Activated T-helper 2 cell treated with anti-CD3 and anti-CD28 coated beads, Interferon-gamma antibody, Interleukin-2, Interleukin-4, amounts not matched to agents 10 μg/mL and 5 μg/mL and 100 μg/mL, durations not matched to agents 14 hours and 24 hours and 36 hours (primary cell): ENCODE measurements around the gene KMT2D. TPM values are rescaled to one million over a fixed set of nuclear protein-coding genes. Genes with fewer than 3 reads are reported as not detected.

Experiments
- DNase-seq: peaks from one replicate; pipeline ENCODE4 v3.0.0; 2021; ENCODE audit warnings: low spot score
- H3K27ac Mint-ChIP-seq: one replicate; pipeline ENCODE4 v1.8.0; 2021; ENCODE audit warnings: mixed read lengths
- H3K27me3 Mint-ChIP-seq: one replicate; pipeline ENCODE4 v1.8.0; 2021; ENCODE audit warnings: low read depth, mixed read lengths
- H3K36me3 Mint-ChIP-seq: one replicate; pipeline ENCODE4 v1.8.0; 2021; ENCODE audit warnings: low read depth, mixed read lengths
- H3K4me1 Mint-ChIP-seq: one replicate; pipeline ENCODE4 v1.8.0; 2021; ENCODE audit warnings: low read depth, mixed read lengths
- H3K4me3 Mint-ChIP-seq: one replicate; pipeline ENCODE4 v1.8.0; 2021; ENCODE audit warnings: low read depth, mild to moderate bottlenecking, moderate library complexity, mixed read lengths
- H3K9me3 Mint-ChIP-seq: one replicate; pipeline ENCODE4 v1.8.0; 2021; ENCODE audit warnings: mixed read lengths
- intact Hi-C: fragments of 100-400 bp; cut with micrococcal nuclease; formaldehyde crosslinking; loops from one replicate; pipeline ENCODE4 v1.15.1; 2023
- total RNA-seq: library from RNA; stranded (reverse); gene quantifications from 2 replicates; pipeline ENCODE4 v1.2.3, GENCODE V29; 2022

Gene KMT2D
- total RNA-seq, 1 donor from 2014 or later, result 100 TPM

DNA sequence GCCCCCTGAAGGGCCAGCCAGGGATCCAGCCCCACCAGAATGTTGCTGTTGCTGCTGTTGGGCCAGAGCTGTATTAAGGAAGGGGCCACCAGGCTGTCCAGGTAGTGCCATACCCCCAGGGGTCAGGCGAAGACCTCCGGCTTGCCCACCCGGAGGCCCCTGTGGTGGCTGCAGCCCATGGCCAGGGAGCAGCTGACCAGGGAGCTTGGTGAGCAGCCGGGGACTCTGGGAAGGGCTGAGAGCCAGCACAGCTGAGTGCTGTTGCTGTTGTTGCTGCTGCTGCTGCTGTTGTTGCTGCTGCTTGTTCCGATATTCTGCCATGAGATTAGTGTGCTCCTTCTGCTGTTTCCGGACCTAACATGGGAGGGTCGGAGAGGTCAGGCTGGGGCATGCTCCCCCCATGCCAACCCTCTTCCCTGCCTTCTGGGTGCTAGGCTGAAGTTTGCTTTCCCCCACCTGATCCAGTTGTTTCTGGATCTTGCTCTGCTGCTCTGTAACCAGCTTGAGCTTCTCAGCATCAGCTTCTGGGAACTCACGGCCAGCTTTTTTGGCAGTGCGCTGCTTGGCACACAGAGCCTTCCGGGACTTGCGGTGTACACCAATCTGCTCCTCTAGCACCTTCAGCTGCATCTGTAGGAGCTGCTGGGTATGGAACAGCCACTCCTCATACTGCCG lies 26.8 kb downstream of the KMT2D start:
- H3K4me3 Mint-ChIP-seq, result no peak overlapping the region
- intact Hi-C loops, result no loop called here
- no peaks in the 10 kb centered on the region for H3K9me3 Mint-ChIP-seq
- no peaks in the 10 kb centered on the region for H3K27me3 Mint-ChIP-seq
- H3K36me3 Mint-ChIP-seq, result peaks cover 76% of the 10 kb centered on the region
- H3K4me1 Mint-ChIP-seq, result no peaks in the 10 kb centered on the region
- no peak overlapping the region for H3K27ac Mint-ChIP-seq
- DNase-seq, result no peak

DNA sequence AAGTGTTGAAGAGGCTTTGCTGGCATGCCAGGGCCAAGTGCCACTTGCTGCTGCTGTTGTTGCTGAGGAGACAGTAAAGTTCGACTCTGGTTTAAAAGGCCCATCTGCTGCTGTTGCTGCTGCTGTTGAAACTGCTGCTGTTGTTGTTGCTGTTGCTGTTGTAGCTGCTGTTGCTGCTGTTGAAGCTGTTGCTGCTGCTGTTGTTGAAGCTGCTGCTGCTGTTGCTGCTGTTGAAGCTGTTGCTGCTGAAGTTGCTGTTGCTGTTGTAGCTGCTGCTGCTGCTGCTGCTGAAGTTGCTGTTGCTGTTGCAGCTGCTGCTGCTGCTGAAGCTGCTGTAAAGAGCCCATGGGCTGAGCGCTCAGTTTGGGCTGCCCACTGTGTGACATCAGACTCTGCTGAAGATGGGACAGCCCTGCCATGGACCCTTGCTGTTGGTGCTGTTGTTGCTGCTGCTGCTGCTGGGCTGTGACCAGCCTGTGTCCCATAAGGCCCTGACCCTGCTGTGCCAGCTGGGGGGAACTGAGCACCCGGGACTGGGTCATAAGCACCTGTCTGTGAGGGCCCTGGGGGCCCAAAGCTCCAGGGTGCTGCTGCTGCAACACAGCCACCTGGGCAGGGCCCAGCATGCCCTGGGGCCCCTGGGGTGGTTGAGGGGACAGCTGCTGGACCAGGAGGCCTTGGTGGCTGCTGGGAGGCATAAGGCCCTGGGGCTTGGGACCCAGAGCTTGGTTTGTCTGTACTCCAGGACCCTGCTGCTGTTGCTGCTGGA lies 27.7 kb downstream of the KMT2D start:
- no peaks in the 10 kb centered on the region for H3K27me3 Mint-ChIP-seq
- intact Hi-C loops, result no loop called here
- H3K4me3 Mint-ChIP-seq, result no peak overlapping the region
- H3K27ac Mint-ChIP-seq, result no peak overlapping the region
- DNase-seq, result no peak
- H3K9me3 Mint-ChIP-seq, result no peaks in the 10 kb centered on the region
- H3K4me1 Mint-ChIP-seq, result no peaks in the 10 kb centered on the region
- peaks cover 78% of the 10 kb centered on the region for H3K36me3 Mint-ChIP-seq

GRCh38 chr12:49032276-49032675 lies 28.3 kb downstream of the KMT2D start:
- intact Hi-C loops, result no loop called here
- Mint-ChIP-seq H3K27ac (no peak overlapping the region), H3K4me1 (no peaks in the 10 kb centered on the region), H3K4me3 (no peak overlapping the region), H3K27me3 (no peaks in the 10 kb centered on the region), H3K36me3 (peaks cover 80% of the 10 kb centered on the region), H3K9me3 (no peaks in the 10 kb centered on the region)
- no peak for DNase-seq

GRCh38 chr12:49031573-49032161 lies 28.9 kb downstream of the KMT2D start:
- no peaks in the 10 kb centered on the region for H3K4me1 Mint-ChIP-seq
- H3K27me3 Mint-ChIP-seq, result no peaks in the 10 kb centered on the region
- DNase-seq, result no peak
- no peak overlapping the region for H3K27ac Mint-ChIP-seq
- H3K36me3 Mint-ChIP-seq, result peaks cover 80% of the 10 kb centered on the region
- intact Hi-C loops, result no loop called here
- no peaks in the 10 kb centered on the region for H3K9me3 Mint-ChIP-seq
- no peak overlapping the region for H3K4me3 Mint-ChIP-seq

GRCh38 chr12:49030714-49031572 lies 29.7 kb downstream of the KMT2D start:
- no peaks in the 10 kb centered on the region for H3K27me3 Mint-ChIP-seq
- H3K9me3 Mint-ChIP-seq, result no peaks in the 10 kb centered on the region
- H3K4me3 Mint-ChIP-seq, result no peak overlapping the region
- H3K4me1 Mint-ChIP-seq, result no peaks in the 10 kb centered on the region
- no peak for DNase-seq
- H3K27ac Mint-ChIP-seq, result no peak overlapping the region
- peaks cover 79% of the 10 kb centered on the region for H3K36me3 Mint-ChIP-seq
- intact Hi-C loops, result no loop called here

DNA sequence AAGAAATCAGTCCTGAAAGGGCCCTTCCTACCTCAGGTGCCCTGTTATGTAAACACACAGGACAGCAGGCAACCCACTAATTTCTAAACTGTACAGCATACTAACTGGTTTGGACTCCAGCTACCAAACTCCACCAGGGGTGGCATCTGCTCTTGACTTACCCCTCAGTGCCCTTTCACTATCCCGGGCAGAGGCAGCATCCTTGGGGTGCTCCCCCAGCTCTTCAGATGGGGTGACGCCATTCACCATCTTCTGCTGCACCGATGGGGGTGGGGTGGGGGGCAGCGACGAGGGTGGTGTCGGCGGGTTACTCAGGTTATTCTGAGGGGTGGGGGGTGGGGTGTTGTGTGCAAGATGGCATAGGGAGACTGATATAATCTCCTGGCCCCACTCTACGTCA lies 30.5 kb downstream of the KMT2D start:
- H3K9me3 Mint-ChIP-seq, result no peaks in the 10 kb centered on the region
- H3K27ac Mint-ChIP-seq, result no peak overlapping the region
- H3K27me3 Mint-ChIP-seq, result no peaks in the 10 kb centered on the region
- no peak overlapping the region for H3K4me3 Mint-ChIP-seq
- H3K36me3 Mint-ChIP-seq, result peaks cover 76% of the 10 kb centered on the region
- H3K4me1 Mint-ChIP-seq, result no peaks in the 10 kb centered on the region
- intact Hi-C loops, result no loop called here
- DNase-seq, result no peak

DNA sequence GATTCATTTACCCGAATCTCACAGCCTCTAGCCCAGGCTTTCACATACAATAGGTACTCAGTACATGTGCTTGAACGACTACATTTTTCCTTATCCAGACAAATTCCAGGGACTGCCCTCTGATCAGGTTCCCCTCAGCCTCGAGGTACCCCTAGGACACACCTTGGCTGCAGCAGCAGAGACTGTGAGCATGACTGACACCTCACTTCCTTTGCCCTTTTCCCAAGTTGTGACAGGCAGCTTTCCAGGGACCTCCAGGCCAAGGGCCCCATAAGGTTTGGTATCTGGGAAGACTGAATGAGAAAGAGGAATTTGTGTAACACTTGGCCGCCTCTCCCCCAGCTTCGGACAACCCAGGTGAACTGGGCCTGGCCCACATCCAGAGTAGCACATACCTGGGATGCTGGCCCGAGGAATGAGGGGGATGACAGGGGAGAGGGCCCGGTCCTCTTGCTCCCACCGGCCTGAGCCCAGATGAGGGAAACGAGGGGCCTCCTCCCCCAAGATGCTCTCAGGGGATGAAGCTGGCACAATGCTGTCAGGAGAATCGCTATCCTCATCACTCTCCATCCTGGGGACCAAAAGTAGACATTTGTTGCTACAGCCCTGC lies 31.8 kb downstream of the KMT2D start:
- peaks cover 69% of the 10 kb centered on the region for H3K36me3 Mint-ChIP-seq

DNA sequence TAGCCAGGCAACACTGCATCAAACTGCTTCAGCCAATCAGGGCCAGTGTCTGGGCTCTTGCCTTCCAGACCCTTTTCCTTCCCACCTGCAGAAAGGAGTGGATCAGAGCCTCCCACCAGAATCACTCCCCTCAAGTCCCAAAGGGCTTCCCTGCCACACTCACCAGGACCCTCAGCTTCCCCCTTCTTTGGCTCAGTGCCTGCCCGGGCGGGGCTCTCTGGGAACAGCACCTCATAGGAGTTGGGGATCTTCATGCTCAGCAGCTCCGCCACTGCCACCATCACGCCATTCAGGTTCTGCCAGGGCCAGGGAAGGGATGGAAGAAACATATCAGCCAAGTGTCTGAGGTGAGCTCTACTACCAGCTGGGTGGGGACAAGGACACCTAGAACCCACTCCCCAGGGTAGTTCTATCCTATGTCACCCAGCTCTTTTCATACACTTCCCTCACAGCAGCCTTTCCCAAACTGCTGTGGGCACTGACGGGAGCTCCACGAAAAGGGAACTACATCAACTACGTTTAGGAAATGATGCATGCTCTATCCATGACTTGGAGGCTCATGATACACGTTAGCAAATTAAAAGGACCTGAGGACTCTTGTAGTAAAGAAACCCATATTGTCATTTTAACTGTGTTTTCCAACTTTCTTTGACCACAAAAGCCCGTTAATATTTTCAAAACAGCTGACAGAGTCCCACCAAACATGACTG lies 32.6 kb downstream of the KMT2D start:
- Mint-ChIP-seq H3K27me3 (no peaks in the 10 kb centered on the region), H3K27ac (no peak overlapping the region), H3K4me3 (no peak overlapping the region), H3K36me3 (peaks cover 72% of the 10 kb centered on the region), H3K9me3 (no peaks in the 10 kb centered on the region), H3K4me1 (no peaks in the 10 kb centered on the region)
- intact Hi-C loops, result no loop called here
- no peak for DNase-seq

More for the DNA sequence above, 31.8 kb downstream of the KMT2D start:
- intact Hi-C loops, result no loop called here
- Mint-ChIP-seq H3K27me3 (no peaks in the 10 kb centered on the region), H3K27ac (no peak overlapping the region), H3K4me1 (no peaks in the 10 kb centered on the region), H3K9me3 (no peaks in the 10 kb centered on the region), H3K4me3 (no peak overlapping the region)
- DNase-seq, result no peak

DNA sequence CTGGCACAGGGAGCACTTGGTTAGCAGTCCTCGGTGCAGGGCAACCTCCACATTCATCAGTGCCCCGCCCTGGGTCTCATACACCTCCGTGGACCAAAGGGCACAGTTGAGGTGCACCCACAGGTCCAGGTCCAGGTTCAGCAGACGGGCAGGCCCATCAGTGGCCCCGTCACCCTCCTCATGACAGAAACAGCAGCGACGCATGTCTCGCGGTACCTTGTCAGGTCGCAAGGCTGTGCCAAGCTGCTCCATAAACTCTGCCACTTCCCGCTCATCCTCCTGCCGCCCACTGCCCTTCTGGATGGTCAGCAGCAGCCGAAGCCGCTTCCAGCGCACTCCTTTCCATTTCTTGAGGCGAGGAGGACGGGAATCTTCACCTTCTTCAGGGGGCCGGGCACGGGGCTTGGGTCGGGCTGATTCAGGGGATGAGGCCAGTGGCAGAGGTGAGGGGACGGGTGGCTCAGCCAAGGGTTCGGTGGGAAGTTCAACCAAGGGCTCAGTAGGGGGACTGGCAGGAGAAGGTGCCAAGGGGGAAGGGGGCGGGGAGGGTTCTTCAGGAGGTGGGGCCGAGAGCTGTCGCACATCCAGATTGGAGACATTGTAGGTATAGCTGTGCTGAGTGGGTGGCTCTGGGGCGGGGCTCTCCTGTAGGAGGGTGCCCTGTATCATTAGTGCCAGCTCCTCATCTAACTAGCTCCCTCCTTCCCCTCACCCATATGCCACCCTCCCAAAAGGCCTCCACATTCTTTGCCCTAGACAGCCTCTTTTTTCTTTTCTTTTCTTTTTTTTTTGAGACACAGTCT lies 33.7 kb downstream of the KMT2D start:
- H3K27ac Mint-ChIP-seq, result no peak overlapping the region
- no peak overlapping the region for H3K4me3 Mint-ChIP-seq
- H3K9me3 Mint-ChIP-seq, result no peaks in the 10 kb centered on the region
- no peak for DNase-seq
- intact Hi-C loops, result no loop called here
- no peaks in the 10 kb centered on the region for H3K4me1 Mint-ChIP-seq
- peaks cover 75% of the 10 kb centered on the region for H3K36me3 Mint-ChIP-seq
- H3K27me3 Mint-ChIP-seq, result no peaks in the 10 kb centered on the region

DNA sequence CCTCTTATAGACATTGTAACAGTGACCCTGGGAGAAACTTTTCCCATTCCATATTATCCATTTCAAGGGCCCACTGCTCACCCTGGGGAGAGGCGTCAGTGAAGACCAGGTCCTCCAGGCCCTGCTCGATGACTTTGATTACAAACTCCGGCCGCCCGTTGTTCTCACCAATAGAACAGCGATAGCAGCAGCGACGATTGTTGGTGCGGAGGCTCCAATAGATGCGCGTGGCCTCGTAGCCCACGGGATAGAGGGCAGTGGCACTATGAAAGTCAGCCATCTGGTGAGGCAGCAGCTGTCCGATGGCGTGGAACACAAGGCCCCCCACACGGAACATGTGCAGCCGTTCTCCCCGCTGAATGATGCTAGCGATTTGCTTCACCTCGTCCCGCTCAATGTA lies 34.5 kb downstream of the KMT2D start:
- H3K36me3 Mint-ChIP-seq, result peaks cover 72% of the 10 kb centered on the region
- H3K4me1 Mint-ChIP-seq, result no peaks in the 10 kb centered on the region
- H3K4me3 Mint-ChIP-seq, result no peak overlapping the region
- H3K9me3 Mint-ChIP-seq, result no peaks in the 10 kb centered on the region
- intact Hi-C loops, result no loop called here
- H3K27me3 Mint-ChIP-seq, result no peaks in the 10 kb centered on the region
- no peak for DNase-seq
- H3K27ac Mint-ChIP-seq, result no peak overlapping the region

DNA sequence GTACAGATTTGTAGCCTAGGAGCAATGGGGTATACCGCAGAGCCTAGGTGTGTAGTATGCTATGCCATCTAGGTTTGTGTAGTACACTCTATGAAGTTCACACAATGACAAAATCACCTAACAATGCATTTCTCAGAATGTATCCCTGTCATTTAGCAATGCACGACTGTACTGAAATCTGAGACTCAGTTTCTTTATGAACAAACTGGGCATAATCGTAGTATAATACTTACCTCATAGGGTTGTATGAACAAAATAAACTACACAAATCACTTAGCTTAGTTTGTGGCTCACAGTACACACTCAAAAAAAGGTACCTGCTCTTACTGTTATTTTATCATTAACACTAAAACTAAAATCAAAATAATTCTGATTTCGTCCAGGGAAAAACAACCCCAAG lies 35.1 kb downstream of the KMT2D start:
- no peaks in the 10 kb centered on the region for H3K27me3 Mint-ChIP-seq
- H3K27ac Mint-ChIP-seq, result no peak overlapping the region
- intact Hi-C loops, result no loop called here

More for the DNA sequence above, 35.1 kb downstream of the KMT2D start:
- H3K9me3 Mint-ChIP-seq, result no peaks in the 10 kb centered on the region
- H3K36me3 Mint-ChIP-seq, result peaks cover 68% of the 10 kb centered on the region
- no peak for DNase-seq
- H3K4me3 Mint-ChIP-seq, result no peak overlapping the region
- no peaks in the 10 kb centered on the region for H3K4me1 Mint-ChIP-seq
